Thyroid gland (tissue), 4 donors: ENCODE data around the gene MED8.

Experiments used
- CTCF ChIP-seq, 6 experiments: fragments of 200-600 bp in 3 of 6; fragments of 450-650 bp in 3 of 6; sonication (generic) in 3 of 6; IDR thresholded peaks; one replicate each; pipeline ENCODE4 v1.5.1; 2016 to 2019; ENCODE audit warnings: antibody characterized with exemption in 6 of 6, mild to moderate bottlenecking in 2 of 6, inconsistent platforms in 1 of 6, moderate library complexity in 1 of 6
- POLR2A ChIP-seq, 2 donors: fragments of 450-650 bp; IDR thresholded peaks; one replicate each; pipeline ENCODE4 v1.6.1; 2017; ENCODE audit warnings: antibody characterized with exemption in 2 of 2, mild to moderate bottlenecking in 2 of 2, moderate library complexity in 1 of 2

- no peak for TF ChIP-seq CTCF (IDR thresholded peaks at IDR 0.05)
- no peak for TF ChIP-seq POLR2A (IDR thresholded peaks at IDR 0.05)
Measured at GRCh38 chr1:43366601-43367025, 23.0 kb downstream of the MED8 start.
